Measurements from ENCODE around the gene OPALIN.

GRCh38 chr10:96317067-96317833 lies 41.6 kb downstream of the OPALIN start:
- TF ChIP-seq EZH2 (IDR thresholded peaks at IDR 0.05) (no peak), POLR2AphosphoS5 (IDR thresholded peaks at IDR 0.05; ENCODE audit: borderline replicate concordance, low read depth, low read length) (no peak)

Data from SK-N-MC (cell line).